GM12875 (cell line): Measurements from ENCODE around the gene SRSF4.

Experiments
- H3K4me3 ChIP-seq: one replicate; pipeline ENCODE4 v1.5.1; 2011; ENCODE audit warnings: low read depth, low read length, control low read depth
- CTCF ChIP-seq: IDR thresholded peaks from 2 replicates; pipeline ENCODE4 v1.5.1; 2011; ENCODE audit warnings: low read depth, mild to moderate bottlenecking, control low read depth, inconsistent platforms, low read length, moderate library complexity, borderline replicate concordance; ENCODE audit not compliant: insufficient read depth

Gene SRSF4

DNA sequence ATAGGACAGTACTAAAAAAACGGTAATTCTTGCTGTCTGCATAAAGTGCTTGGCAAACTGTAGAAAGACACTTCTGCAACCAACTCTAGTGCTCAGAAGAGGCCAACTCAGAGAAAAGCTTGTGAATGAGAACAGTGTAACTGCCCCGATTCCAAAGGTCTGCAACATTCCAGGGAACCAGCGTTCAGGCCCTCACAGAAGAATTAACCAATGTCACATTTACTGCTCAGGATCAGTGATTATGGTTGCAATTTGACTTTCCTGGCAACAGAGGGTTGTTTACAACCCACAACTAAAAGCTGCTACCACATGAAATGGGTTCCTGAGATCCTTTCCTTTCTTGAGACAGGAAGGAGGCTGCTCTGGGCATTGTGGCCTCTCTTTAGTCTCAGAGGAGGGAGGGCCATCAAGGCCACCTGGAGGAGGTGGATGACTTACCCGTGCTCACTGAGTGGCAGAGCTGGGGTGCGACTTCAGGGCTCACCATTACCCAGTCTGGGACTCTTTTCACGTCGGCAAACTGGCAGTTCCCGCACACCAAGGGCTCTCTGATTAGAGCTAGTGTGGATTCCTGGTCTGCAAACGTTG is 15.3 kb downstream of the SRSF4 start:
- TF ChIP-seq CTCF: no peak
- H3K4me3 ChIP-seq: no peak overlapping the region

DNA sequence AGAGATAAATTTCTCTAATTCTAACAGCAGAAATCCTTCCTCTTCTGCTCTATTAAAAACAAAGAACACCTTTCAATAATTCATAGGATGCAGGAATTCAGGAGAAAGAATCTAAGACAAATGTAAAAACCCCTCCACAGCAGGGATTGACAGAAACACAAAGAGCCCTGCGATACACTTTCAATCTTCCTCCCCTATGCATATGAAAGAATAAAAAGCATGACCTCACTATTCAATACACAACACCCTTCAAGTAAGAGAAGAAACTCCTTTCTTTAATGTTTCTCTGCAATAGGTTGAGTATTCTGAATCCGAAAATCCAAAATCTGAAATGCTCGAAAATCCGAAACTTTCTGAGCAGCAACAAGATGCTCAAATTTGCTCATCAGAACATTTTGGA is 17.1 kb downstream of the SRSF4 start:
- no peak for TF ChIP-seq CTCF
- H3K4me3 ChIP-seq: no peak overlapping the region

DNA sequence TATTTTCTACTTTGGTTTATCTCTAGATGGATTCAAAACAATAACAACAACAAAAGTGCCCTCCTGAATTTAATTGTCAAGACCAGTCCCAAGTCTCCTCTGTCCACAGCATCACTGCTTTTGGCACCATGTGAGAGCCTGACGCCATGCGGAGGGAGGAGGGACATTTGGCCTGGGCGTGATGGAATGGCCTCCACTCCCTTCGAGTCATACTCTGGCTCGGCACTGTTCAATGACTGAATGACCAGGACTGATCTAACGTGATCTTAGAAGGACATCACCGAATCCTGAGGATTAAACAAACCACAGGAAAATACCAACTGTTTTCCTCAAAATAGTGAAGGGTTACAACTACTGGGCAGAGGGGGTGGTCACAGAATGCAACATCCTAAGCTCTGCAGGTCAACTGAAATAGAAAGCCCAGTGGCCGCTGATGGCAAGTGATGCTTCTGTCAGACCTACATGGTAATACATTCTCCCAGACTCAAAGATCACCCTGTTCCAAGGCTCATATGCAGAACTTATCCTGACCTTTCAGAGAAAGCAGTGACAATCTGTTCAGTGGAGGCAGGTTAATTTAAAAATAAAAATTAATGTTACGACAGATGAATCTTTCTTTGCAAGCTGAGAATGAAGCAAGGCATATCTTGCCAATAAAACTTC is 19.1 kb downstream of the SRSF4 start:
- H3K4me3 ChIP-seq: no peak overlapping the region
- TF ChIP-seq CTCF: no peak

- no peak overlapping the region for H3K4me3 ChIP-seq
- TF ChIP-seq CTCF: no peak
Observed at GRCh38 chr1:29162025-29162424, 19.7 kb downstream of the SRSF4 start.

- no peak overlapping the region for H3K4me3 ChIP-seq
- no peak for TF ChIP-seq CTCF
Observed at GRCh38 chr1:29159773-29160172, 21.9 kb downstream of the SRSF4 start.

GRCh38 chr1:29157269-29157601 is 24.5 kb downstream of the SRSF4 start:
- no peak for TF ChIP-seq CTCF
- no peak overlapping the region for H3K4me3 ChIP-seq

DNA sequence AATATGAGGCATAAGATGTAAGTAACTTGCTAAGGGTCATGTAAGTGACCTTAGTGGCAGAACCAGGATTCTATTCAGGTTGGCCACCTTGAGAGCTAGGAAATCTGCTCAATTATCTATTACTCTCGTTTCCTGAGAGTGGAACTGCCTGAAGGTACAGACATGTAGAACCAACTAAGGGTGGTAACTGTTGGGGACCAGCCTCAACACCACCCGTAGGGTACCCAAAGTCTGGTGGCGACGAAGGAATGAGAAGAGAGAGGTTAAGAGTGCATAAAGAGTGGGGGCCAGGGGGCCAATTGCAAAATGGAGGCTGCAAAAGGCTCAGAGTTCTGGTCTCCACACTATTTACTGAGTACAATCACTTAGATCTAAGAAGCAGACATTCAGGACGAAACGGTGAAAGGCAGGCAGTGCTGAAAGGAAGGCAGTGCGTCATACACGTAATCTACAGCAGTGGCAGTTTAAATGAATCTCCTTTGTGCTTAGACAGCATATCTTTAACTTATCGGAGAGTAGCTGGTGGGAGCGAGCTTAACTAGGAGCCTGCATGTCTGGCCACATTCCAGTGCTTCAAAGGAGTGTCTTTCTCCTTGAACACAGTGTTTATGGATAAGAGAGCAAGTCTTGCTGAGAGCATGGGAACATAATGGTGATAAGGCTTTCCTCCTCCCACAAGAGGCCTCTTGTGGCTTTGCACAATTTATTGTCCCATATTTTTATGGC is 25.0 kb downstream of the SRSF4 start:
- no peak overlapping the region for H3K4me3 ChIP-seq
- no peak for TF ChIP-seq CTCF
